NCI-H82 treated with DMSO at 0.1 percent for 48 hours (cell line): ENCODE data around the gene SLC29A1.

ENCODE experiments used
- DNase-seq: peaks from one replicate; lab custom pipeline; 2025; ENCODE audit not compliant: unreplicated experiment; lab: John Stamatoyannopoulos, UW

SLC29A1 gene

DNA sequence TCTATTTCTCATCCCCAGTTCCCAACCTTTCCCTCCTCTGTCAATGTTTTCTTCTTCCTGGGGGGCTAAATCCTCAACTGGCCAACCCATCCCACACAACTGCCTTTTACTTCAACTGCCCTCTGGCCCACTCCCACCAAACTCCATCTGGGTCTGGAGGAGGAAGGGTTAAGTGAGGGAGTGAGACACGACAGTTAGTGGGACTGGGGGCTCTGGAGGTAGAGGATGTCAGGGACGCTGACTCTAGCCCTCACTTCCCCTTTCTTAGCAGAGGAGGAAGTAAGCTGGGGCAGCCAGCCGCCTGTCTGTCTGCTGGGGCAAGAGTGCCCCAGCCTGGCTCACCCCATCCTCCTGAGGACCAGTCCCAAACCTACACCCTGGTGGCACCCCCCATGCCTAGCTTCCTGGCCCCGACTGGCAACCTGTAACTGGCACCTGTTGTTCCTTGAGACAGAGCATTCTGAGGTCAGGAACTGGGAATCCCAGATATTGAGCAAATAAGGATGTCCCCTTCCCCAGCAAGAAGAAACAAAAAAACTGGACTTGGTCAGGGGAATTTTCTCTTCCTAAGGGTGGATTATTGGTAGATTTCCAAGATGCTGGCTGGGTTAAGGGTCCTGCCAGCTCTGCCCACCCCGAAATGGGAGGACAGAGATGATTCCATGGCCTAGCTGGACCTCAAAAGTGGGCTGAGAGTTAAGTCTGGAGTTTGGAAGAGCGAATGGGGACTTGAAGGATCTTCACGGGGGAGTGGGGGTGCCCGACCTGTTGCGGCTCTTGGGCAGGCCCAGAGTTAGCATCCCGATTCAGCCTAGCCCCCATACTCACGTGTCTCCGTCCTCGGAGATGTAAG is 41.0 kb downstream of the SLC29A1 start:
- no peak for DNase-seq

DNA sequence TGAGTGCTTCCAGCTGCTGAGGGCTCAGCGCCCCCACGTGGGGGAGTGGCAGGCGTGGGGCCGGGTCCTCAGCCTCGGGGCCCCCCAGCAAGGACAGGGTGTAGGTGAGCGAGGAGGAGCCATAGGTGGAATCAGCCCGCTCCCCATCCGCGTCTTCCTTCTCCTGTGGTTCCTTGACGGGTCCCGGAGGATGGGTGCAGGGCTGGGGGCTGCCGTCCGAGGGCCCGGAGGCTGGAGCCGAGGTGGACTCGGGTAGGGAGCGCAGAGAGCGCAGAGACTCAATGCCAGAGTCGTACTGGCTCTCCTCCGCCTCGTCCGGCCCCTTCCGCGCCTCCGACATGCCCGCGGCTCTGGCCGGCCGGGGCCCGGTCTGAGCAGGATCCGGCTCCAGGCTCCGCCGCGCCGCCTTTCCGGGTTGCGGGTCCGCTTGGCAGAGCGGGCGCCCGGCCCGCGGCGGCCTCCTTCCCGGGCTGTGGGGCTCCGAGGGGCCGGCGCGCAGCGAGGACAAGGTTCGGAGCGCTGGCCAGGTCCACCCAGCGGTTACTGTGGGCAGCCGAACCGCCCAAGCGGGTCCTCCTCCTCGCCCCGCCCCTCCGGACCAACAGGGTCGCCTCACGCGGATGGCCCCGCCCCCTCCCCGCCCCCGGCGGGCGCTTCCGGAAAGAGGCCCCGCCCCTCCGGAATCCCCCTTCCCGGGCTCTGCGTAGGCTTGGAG is 41.8 kb downstream of the SLC29A1 start, which contains the start of gene NFKBIE:
Gene NFKBIE (minus strand): TSS at position 545 of the 715 bp plus-strand sequence. CDS start 205 bp downstream, at position 340.
- DNase-seq: peak; percentile 56

- no peak for DNase-seq
Observed at GRCh38 chr6:44265722-44266233, 42.4 kb downstream of the SLC29A1 start.

- no peak for DNase-seq
Observed at GRCh38 chr6:44266347-44266746, 43.0 kb downstream of the SLC29A1 start.

- DNase-seq: no peak
Observed at GRCh38 chr6:44267252-44267651, 43.9 kb downstream of the SLC29A1 start.

- peak; percentile 47 for DNase-seq
Observed at GRCh38 chr6:44268095-44268628, 44.8 kb downstream of the SLC29A1 start.

- DNase-seq: no peak
Observed at GRCh38 chr6:44269178-44269920, 46.0 kb downstream of the SLC29A1 start.

- no peak for DNase-seq
Observed at GRCh38 chr6:44269921-44270525, 46.6 kb downstream of the SLC29A1 start, which contains the start of gene TMEM151B. Gene TMEM151B, plus strand, starts transcription at chr6:44270450. Its CDS starts 293 bp downstream, at chr6:44270743.

DNA sequence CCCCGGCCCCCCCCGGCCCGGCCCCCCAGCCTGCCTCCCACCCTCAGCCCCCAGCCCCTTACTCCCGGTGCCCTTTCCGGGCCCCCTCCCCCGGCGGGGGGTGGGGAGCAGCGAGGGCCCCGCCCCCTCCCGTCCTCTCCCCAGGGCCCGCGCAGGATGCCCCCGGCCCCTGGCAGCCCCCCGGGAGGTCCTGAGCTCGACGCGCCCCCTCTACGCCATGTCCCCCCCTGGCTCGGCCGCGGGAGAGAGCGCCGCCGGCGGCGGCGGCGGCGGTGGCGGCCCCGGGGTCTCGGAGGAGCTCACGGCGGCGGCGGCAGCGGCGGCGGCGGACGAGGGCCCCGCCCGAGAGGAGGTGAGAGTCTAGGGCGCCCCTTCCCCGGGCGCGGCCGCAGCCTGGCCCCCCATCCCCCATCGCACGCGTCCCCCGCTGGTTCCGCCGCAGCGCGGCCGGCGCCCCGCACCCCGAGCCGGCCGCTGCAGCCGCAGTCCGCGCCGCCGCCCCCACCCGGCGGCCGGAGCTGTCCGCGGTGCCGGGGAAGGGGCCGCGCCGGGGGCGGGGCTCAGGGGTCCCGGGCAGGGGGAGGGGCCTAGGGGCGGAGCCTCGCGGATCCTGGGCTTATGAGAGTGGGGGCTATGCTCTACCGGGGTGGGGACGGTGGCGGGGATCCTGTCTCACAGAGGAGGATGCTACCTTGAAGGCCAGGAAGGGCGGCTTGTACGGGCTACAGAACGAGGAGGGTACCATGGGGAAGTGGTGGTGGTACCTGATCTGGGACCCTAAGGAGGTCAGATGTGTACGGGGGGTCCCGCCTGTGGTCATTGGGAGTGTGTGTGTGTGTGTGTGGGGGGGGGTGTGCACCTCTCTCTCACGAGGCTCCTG is 47.4 kb downstream of the SLC29A1 start:
- no peak for DNase-seq

- DNase-seq: no peak
Observed at GRCh38 chr6:44271406-44271723, 48.0 kb downstream of the SLC29A1 start.

GRCh38 chr6:44271914-44272313 is 48.5 kb downstream of the SLC29A1 start:
- DNase-seq: no peak

DNA sequence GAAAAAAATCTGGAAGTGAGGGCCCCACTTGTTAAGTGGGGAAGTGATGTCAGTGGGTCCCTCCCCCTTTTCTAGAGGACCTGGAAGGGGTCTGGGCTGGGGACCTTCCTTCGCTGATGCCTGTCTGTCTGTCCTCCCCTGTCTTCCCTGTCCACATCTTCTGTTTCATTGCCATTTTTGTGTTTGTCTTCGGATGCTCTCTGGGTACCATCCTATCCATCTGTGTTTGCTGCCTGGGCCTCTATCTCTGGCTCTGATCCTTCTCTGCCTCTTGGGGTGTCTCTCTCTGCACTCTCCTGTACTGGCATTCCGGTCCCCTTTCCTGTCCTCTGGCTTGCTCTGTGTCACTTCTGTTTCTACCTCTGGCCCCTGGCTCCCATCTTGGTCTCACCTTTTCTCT is 49.1 kb downstream of the SLC29A1 start:
- DNase-seq: no peak

- DNase-seq: no peak
Observed at GRCh38 chr6:44272999-44273566, 49.7 kb downstream of the SLC29A1 start.

- DNase-seq: no peak
Observed at GRCh38 chr6:44273617-44274016, 50.2 kb downstream of the SLC29A1 start.

DNA sequence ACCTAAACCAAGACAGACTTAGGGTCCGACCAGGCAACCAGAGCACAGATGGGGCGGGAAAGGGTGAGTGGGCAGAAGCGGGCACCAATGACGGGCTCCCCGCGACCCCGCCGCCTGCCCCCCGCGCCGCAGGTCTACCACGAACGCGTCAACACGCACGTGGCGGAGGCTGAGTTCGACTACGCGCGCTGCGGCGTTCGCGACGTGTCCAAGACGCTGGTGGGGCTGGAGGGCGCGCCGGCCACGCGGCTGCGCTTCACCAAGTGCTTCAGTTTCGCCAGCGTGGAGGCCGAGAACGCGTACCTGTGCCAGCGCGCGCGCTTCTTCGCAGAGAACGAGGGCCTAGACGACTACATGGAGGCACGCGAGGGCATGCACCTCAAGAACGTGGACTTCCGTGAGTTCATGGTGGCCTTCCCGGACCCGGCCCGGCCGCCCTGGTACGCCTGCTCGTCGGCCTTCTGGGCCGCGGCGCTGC is 51.9 kb downstream of the SLC29A1 start:
- no peak for DNase-seq

- DNase-seq: no peak
Observed at GRCh38 chr6:44275749-44276648, 52.6 kb downstream of the SLC29A1 start.

DNA sequence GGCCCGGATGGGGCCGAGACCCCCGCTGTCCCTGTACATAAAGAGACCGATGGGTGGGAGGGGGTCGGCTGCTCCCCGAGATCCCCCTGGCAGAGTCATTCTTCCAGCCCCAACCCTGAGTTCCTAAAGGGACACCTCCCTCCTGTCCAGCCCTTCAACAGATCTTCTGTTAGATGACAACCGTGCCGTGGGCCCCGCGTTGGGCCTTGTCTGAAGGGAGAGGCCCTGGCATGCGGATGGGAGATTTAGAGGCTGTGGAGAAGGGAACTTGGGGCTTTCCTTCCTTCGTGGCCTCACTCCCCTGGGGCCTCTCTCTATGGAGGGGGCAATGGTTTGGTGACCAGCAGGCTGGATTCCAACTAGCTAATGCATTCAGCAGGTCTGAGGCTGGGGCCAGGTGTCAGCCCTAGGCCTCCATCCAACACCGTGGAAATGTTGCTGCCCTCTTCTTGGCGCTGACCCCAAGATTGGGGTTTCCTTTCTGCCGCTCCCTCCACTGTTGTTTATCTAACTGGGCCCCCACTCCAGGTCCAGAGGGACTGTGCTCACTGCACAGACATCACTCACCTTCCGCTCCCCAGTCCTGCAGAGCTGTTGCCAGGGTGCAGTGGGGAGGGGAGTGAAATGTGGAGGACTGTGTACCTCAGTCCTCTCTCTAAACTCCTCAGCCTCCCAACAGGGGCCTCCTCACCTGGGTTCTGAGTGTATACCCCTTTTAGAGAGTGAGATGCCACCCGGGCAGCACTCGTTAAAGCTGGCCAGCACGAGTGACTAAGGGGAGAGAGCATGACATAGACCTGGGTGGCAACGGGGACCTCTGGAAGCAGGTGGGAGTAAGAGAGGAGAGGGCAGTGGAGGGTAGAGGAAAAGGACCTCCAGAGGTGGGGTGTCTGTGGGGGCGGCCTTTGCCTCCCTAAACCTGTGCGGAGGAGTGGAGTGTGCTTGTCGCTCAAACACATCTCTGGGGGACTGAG is 53.6 kb downstream of the SLC29A1 start:
- no peak for DNase-seq
